A673 (cell line): Measurements from ENCODE around the gene DGKD. TPM values are rescaled to one million over a fixed set of nuclear protein-coding genes. Genes with fewer than 3 reads are reported as not detected.

Experiments used
- BruUV-seq: library from RNA; stranded (reverse); fragments of 400-500 nt; replicated peaks from 2 replicates; lab custom pipeline; 2021; lab: Mats Ljungman, UMichigan
- CTCF ChIA-PET: fragments of 300-600 bp; sonication (Branson Sonifier 250); formaldehyde crosslinking; loops from one replicate; lab custom pipeline; 2022; ENCODE audit warnings: antibody characterized with exemption; lab: Charles Lee
- POLR2A ChIA-PET: fragments of 300-600 bp; sonication (Branson Sonifier 250); formaldehyde crosslinking; loops from one replicate; lab custom pipeline; 2022; ENCODE audit warnings: antibody characterized with exemption; ENCODE audit not compliant: low non-redundant PET; lab: Charles Lee
- DNase-seq: peaks from one replicate; pipeline ENCODE4 v3.0.0-alpha.2; 2015; ENCODE audit warnings: low spot score
- H3K27ac ChIP-seq: fragments of 200-600 bp; sonication (generic); 2 replicates; pipeline ENCODE4 v1.5.1; 2016; ENCODE audit warnings: mixed run types, low read depth, mild to moderate bottlenecking, mixed read lengths, antibody characterized with exemption, low read length; ENCODE audit not compliant: poor library complexity, severe bottlenecking
- H3K27me3 ChIP-seq: fragments of 200-600 bp; sonication (generic); replicated peaks from 2 replicates; pipeline ENCODE4 v1.6.1; 2017; ENCODE audit warnings: mixed run types, low read depth, mild to moderate bottlenecking, mixed read lengths, antibody characterized with exemption, low read length; ENCODE audit not compliant: insufficient read depth, poor library complexity
- H3K36me3 ChIP-seq: fragments of 200-600 bp; sonication (generic); 2 replicates; pipeline ENCODE4 v1.6.1; 2016; ENCODE audit warnings: mixed run types, mild to moderate bottlenecking, mixed read lengths, antibody characterized with exemption, low read length; ENCODE audit not compliant: insufficient read depth, poor library complexity, severe bottlenecking
- H3K4me1 ChIP-seq: fragments of 200-600 bp; sonication (generic); 2 replicates; pipeline ENCODE4 v1.6.1; 2017; ENCODE audit warnings: mixed run types, mild to moderate bottlenecking, mixed read lengths, antibody characterized with exemption, low read length; ENCODE audit not compliant: insufficient read depth, poor library complexity, severe bottlenecking
- H3K4me3 ChIP-seq: fragments of 200-600 bp; sonication (generic); 2 replicates; pipeline ENCODE4 v1.5.1; 2016; ENCODE audit warnings: low read depth, mixed run types, mild to moderate bottlenecking, mixed read lengths, low read length; ENCODE audit not compliant: poor library complexity, severe bottlenecking
- H3K9me3 ChIP-seq: fragments of 200-600 bp; sonication (generic); 2 replicates; pipeline ENCODE4 v1.6.1; 2016; ENCODE audit warnings: mixed run types, low read depth, mild to moderate bottlenecking, mixed read lengths, antibody characterized with exemption, low read length; ENCODE audit not compliant: poor library complexity, severe bottlenecking
- EZH2 ChIP-seq: fragments of 200-600 bp; sonication (generic); IDR thresholded peaks from 2 replicates; pipeline ENCODE4 v1.6.1; 2017; ENCODE audit warnings: borderline replicate concordance, low read depth, mild to moderate bottlenecking, mixed read lengths, antibody characterized with exemption, low read length; ENCODE audit not compliant: poor library complexity, severe bottlenecking
- intact Hi-C: fragments of 100-400 bp; cut with micrococcal nuclease; formaldehyde crosslinking; loops from one replicate; pipeline ENCODE4 v1.10.0; 2022; ENCODE audit not compliant: unreplicated experiment
- total RNA-seq: library from RNA; stranded (reverse); gene quantifications from 2 replicates; pipeline ENCODE4 v1.2.3, GENCODE V29; 2021
- TF ChIP-seq, protein P1 (sequence below): fragments of 300-800, 200-600 bp; sonication (generic); conservative IDR thresholded peaks from 2 replicates; pipeline ENCODE4 v1.5.1; 2017; ENCODE audit warnings: low read depth, mild to moderate bottlenecking, antibody characterized with exemption, low read length, moderate library complexity, mixed read lengths

DGKD gene
- total RNA-seq, 1 experiment from 2014 or later: 128 TPM

DNA sequence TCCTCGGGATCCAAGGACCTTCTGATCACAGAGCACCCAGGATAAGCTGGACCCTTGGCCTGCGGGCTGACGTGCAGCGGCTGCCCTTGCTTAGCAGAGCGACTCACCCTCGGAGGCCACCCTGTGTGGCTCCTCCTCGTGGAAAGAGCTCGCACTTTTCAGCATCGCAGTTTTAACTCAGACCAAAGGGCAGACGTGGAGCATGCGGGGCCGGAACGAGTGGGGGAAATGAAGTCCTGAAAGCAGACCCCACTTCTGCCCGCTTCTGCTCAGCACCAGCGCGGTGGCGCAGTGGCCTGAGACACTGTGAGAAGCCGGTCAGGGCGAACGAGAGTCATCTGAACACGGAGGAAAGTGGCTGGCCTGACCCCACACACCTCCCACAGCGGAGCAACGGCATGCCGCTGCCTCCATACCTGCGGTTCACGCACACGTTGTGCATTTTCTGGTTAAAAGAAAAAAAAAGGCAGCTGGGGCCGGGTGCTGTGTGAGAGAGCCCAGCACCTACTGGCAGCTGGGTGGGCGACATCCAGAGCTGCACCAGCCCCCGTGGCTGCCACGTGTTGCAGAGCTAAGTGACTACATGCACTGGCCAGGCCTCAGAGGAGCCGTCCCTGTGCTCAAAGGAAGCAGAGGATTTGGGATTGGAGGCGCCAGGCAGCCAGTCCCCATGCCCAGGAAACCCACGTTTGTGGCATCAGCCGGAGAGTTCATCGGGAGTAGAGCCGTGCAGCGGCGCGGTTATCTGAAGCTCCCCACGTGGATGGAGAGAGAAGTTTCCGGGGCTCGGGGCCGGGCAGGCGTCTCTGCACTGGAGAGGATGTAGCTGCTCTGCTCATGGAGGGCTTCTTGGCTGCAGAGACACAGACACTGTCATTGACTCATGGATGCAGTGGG, 122.6 kb downstream of the DGKD start:
- BruUV-seq: no TSS peak
- no peak for DNase-seq
- H3K9me3 ChIP-seq: no peaks in the 10 kb centered on the region
- no peak overlapping the region for H3K27ac ChIP-seq
- ChIA-PET POLR2A (no interaction called here), CTCF (no interaction called here)
- H3K36me3 ChIP-seq: peaks cover 4% of the 10 kb centered on the region
- TF ChIP-seq, protein P1, sequence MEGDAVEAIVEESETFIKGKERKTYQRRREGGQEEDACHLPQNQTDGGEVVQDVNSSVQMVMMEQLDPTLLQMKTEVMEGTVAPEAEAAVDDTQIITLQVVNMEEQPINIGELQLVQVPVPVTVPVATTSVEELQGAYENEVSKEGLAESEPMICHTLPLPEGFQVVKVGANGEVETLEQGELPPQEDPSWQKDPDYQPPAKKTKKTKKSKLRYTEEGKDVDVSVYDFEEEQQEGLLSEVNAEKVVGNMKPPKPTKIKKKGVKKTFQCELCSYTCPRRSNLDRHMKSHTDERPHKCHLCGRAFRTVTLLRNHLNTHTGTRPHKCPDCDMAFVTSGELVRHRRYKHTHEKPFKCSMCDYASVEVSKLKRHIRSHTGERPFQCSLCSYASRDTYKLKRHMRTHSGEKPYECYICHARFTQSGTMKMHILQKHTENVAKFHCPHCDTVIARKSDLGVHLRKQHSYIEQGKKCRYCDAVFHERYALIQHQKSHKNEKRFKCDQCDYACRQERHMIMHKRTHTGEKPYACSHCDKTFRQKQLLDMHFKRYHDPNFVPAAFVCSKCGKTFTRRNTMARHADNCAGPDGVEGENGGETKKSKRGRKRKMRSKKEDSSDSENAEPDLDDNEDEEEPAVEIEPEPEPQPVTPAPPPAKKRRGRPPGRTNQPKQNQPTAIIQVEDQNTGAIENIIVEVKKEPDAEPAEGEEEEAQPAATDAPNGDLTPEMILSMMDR: no peak
- no peak for TF ChIP-seq EZH2
- intact Hi-C loops: no loop called here
- no peaks in the 10 kb centered on the region for H3K27me3 ChIP-seq
- H3K4me1 ChIP-seq: no peaks in the 10 kb centered on the region
- no peak overlapping the region for H3K4me3 ChIP-seq

DNA sequence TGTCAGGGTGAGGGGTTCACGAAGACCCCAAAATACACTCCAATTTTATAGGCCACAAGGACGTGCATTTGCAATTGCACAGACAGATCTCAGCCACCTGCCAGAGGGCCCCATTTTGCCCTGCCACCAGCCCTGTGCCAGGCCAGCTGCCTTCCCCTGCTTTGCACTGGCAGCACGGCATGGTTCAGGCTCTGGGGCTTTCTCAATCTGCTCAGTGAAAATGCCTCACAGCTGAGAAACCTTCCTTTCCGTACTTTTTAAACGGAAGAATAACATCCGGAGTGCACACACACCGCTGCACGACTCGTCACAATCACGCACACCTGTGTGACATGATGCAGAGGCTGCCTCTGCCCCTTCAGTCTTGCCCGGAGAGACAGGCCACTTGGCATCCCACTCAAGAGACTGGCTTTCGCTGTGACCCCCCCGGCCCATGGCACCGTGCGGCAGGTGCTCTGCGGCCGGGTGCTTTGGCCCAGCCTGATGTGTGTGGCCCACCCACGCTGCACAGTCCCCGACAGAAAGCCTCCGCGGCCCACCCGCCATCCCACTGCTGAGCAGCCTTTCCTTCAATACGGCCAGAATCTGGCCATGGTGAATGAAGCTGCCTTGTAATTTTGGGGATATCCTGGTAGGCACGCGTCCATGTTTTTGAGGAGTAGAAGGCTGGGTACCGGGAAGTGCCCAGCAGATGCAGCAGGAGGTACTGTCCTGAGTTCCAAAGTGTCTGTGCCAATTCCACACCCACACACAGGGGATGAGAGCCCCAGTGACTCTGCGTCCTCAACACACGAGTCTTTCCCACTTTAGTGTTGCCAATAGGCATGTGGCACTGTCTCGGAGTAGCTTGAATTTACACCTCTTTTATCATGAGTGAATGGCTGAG, 123.5 kb downstream of the DGKD start:
- Histone ChIP-seq H3K4me1 (no peaks in the 10 kb centered on the region), H3K9me3 (no peaks in the 10 kb centered on the region), H3K4me3 (no peak overlapping the region), H3K27ac (no peak overlapping the region), H3K27me3 (no peaks in the 10 kb centered on the region), H3K36me3 (peaks cover 2% of the 10 kb centered on the region)
- CTCF ChIA-PET: no interaction called here
- intact Hi-C loops: no loop called here
- no peak for DNase-seq
- TF ChIP-seq, protein P1: no peak
- TF ChIP-seq EZH2: no peak
- POLR2A ChIA-PET: no interaction called here
- no TSS peak for BruUV-seq

DNA sequence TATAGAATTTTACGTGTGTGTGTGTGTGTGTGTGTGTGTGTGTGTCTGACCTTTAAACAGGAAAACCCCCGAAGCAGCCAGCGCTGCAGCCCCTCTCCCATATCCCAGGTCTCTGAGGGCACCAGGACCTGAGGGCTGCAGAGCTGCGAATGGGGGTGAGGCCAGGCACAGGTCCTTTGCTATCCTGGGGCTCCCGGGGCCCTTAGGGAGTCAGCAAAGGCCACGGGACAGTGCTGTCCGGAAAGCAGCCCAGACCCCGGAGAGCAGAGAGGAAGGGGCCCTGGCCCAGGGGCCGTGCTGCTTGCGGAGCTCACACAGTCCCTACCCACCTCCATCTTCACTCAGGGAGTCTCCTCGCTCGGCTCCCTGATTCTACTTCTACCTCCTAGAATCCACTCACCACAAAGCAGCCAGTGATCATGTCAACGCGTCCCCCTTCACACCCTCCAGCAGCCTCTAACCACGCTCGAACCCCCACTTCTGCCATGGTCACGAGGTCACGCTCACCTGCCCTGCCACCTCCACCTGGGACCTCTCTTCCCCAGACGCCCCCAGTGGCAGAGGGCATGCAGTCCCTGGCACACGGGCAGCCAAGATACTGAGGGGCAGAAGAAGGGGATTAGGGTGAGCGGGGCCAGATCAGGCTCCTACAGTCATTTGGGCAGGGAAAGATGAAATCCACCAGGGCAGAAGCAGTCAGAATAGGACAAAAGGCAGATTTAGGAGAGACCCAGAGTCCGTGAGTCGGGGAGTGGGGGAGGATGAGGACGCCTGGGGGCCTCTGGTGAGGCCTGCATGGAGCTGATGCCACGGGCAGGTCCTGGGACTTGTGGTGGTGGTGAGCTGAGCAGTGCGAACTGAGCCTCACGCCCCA, 125.6 kb downstream of the DGKD start:
- POLR2A ChIA-PET: no interaction called here
- H3K36me3 ChIP-seq: peaks cover 5% of the 10 kb centered on the region
- no peak for DNase-seq
- H3K9me3 ChIP-seq: no peaks in the 10 kb centered on the region
- H3K4me1 ChIP-seq: no peaks in the 10 kb centered on the region
- no TSS peak for BruUV-seq
- intact Hi-C loops: no loop called here
- H3K4me3 ChIP-seq: no peak overlapping the region
- no peak overlapping the region for H3K27ac ChIP-seq
- no peaks in the 10 kb centered on the region for H3K27me3 ChIP-seq
- CTCF ChIA-PET: no interaction called here
- TF ChIP-seq EZH2: no peak
- TF ChIP-seq, protein P1: no peak
